Measurements from ENCODE around the gene MRPS34.

MRPS34 gene

DNA sequence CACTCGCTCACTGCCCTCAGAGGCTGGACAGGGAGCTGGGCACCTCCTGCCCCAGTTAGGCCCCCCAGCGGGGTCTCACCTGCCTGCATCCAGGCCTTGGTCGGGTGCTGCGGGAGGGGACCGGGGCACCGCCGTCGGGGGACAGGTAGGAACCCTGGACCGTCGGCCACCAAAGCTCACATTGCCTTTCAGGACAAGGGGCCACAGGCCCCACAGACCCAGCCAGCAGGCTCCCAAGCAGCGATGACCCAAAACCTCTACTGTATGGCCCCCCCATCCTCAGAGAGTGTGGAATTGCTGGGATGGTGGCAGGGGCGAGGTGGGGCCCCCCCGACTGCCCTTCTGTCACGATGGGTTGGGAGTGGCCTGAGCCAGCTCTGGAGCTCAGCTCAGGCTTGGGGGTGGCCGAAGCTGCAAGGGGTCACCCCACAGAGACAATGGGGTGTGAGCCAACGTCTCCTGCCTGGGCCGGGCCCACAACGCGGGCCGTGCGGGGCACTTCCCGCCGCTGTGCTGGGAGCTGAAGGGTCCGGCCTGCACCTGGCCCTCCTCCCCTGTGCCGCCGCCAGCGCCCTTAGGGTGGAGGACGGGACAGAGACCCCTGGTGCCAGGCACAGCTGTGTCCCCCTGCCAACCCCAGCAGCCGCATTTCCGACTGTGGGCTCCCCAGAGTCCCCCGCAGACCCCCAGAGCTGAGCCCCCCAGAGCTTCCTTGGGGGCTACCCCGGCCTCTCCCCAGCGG lies 20.1 kb upstream of the MRPS34 start:
- TF ChIP-seq, protein P1, sequence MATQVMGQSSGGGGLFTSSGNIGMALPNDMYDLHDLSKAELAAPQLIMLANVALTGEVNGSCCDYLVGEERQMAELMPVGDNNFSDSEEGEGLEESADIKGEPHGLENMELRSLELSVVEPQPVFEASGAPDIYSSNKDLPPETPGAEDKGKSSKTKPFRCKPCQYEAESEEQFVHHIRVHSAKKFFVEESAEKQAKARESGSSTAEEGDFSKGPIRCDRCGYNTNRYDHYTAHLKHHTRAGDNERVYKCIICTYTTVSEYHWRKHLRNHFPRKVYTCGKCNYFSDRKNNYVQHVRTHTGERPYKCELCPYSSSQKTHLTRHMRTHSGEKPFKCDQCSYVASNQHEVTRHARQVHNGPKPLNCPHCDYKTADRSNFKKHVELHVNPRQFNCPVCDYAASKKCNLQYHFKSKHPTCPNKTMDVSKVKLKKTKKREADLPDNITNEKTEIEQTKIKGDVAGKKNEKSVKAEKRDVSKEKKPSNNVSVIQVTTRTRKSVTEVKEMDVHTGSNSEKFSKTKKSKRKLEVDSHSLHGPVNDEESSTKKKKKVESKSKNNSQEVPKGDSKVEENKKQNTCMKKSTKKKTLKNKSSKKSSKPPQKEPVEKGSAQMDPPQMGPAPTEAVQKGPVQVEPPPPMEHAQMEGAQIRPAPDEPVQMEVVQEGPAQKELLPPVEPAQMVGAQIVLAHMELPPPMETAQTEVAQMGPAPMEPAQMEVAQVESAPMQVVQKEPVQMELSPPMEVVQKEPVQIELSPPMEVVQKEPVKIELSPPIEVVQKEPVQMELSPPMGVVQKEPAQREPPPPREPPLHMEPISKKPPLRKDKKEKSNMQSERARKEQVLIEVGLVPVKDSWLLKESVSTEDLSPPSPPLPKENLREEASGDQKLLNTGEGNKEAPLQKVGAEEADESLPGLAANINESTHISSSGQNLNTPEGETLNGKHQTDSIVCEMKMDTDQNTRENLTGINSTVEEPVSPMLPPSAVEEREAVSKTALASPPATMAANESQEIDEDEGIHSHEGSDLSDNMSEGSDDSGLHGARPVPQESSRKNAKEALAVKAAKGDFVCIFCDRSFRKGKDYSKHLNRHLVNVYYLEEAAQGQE (IDR thresholded peaks at IDR 0.05; ENCODE audit: insufficient read depth in 1 of 2, low read depth in 2 of 2, low read length in 2 of 2), result no peak
- no peak for TF ChIP-seq POLR2AphosphoS5 (IDR thresholded peaks at IDR 0.05; ENCODE audit: low read depth, low read length)
- TF ChIP-seq FOXP2 (optimal IDR thresholded peaks at IDR 0.05; ENCODE audit: borderline replicate concordance, extremely low read depth, extremely low read length, insufficient read depth), result no peak
- no peak for TF ChIP-seq TAF1 (IDR thresholded peaks at IDR 0.05; ENCODE audit: borderline replicate concordance, insufficient read depth, low read length)
- no peak for TF ChIP-seq SIN3A (IDR thresholded peaks at IDR 0.05; ENCODE audit: borderline replicate concordance, insufficient read depth, low read length)

DNA sequence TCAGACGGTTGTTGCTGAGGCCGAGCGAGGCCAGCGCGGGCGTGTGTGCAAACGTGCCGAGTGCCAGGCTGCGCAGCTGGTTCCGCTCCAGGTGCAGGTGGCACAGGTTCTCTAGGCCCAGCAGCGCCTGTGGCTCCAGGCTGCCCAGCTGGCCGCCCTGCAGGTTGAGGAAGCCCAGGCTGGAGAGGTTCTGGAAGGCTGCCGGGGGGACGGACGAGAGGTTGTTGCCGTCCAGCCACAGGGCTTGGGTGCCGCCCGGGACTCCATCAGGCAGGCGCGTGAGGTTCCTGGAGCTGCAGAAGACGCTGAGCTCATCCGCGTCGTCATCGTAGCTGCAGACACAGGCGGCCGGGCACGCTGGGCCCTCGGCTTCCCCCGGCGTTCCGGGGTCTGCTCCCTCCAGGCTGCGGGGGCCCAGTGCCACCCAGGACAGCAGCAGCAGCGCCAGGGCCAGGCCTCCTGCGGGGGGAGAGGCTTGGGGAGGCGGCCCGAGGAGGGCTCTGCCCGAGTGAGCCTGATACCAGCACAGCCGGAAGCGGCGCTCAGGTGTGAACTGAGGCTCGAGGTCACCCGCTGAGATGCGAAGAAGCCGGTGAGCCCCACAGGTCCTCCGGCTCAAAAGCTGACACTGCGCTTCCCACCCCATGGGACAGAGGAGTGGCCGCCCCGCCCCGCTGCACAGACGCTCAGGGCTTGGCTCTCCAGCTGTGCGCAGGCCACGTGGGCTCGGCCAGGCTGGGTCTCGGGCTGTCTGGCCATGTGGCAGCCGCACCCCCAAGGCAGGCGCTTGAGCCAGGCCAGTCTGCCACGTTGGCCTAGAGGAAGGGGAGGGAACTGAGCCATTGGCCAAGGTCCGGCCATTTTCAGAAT lies 19.2 kb upstream of the MRPS34 start:
- TF ChIP-seq TAF1 (IDR thresholded peaks at IDR 0.05; ENCODE audit: borderline replicate concordance, insufficient read depth, low read length) (no peak), FOXP2 (optimal IDR thresholded peaks at IDR 0.05; ENCODE audit: borderline replicate concordance, extremely low read depth, extremely low read length, insufficient read depth) (no peak), SIN3A (IDR thresholded peaks at IDR 0.05; ENCODE audit: borderline replicate concordance, insufficient read depth, low read length) (no peak), POLR2AphosphoS5 (IDR thresholded peaks at IDR 0.05; ENCODE audit: low read depth, low read length) (no peak)
- TF ChIP-seq, protein P1 (IDR thresholded peaks at IDR 0.05; ENCODE audit: insufficient read depth in 1 of 2, low read depth in 2 of 2, low read length in 2 of 2), result no peak

DNA sequence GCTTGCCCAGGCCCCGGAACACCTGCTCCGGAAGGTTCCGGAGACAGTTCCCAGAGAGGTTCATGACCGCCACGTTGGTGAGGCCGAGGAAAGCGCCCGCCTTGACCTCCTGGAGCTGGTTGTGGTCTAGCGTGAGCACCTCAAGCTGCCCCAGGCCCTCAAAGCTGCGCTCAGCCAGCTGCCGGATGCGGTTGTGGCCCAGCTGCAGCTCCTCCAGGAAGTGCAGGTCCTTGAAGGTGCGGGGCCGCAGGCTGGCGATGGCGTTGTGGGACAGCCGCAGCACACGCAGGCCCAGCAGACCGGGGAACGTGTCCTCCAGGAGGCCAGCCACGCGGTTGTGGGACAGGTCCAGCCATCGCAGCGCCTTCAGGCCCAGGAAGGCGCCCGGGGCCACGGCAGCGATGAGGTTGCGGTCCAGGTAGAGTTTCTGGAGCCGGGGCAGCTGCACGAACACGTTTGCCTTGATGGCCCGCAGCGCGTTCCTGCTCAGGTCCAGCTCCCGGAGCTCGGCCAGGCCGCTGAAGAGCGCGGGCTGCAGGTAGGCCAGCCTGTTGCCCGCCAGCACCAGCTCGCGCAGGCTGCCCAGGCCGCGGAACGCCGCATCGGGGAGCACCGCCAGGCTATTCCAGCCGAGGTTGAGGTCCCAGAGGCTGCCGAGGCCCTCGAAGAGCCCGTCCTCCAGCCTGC lies 18.5 kb upstream of the MRPS34 start:
- TF ChIP-seq, protein P1 (IDR thresholded peaks at IDR 0.05; ENCODE audit: insufficient read depth in 1 of 2, low read depth in 2 of 2, low read length in 2 of 2), result no peak
- no peak for TF ChIP-seq FOXP2 (optimal IDR thresholded peaks at IDR 0.05; ENCODE audit: borderline replicate concordance, extremely low read depth, extremely low read length, insufficient read depth)
- no peak for TF ChIP-seq TAF1 (IDR thresholded peaks at IDR 0.05; ENCODE audit: borderline replicate concordance, insufficient read depth, low read length)
- no peak for TF ChIP-seq POLR2AphosphoS5 (IDR thresholded peaks at IDR 0.05; ENCODE audit: low read depth, low read length)
- no peak for TF ChIP-seq SIN3A (IDR thresholded peaks at IDR 0.05; ENCODE audit: borderline replicate concordance, insufficient read depth, low read length)

DNA sequence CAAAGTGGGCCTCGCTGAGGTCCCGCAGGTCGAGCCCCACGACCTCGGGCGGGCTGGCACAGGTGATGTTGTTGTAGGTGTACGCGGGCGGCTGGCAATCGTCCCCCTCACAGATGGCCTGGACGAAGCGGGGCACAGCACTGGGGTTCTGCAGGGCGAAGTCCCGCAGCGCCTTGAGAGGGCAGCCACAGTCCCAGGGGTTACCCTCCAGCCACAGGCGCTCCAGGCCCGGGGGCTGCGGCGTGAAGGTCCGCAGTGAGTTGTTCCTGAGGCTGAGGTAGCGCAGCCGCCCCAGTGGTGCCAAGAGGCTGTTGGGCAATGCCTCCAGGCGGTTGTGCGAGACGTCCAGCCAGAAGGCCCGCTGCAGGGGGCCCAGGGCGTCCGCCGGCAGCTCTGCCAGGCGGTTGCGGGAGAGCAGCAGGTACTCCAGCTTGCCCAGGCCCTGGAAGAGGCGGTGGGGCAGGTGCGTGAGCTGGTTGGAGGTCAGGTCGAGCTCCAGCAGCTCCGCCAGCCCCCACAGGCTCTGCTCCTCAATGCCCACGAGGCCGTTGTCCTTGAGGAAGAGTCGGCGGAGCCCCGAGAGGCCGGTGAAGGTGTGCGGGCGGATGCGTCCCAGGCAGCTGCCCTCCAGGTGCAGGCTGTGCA lies 17.8 kb upstream of the MRPS34 start:
- TF ChIP-seq TAF1 (IDR thresholded peaks at IDR 0.05; ENCODE audit: borderline replicate concordance, insufficient read depth, low read length) (no peak), POLR2AphosphoS5 (IDR thresholded peaks at IDR 0.05; ENCODE audit: low read depth, low read length) (no peak), SIN3A (IDR thresholded peaks at IDR 0.05; ENCODE audit: borderline replicate concordance, insufficient read depth, low read length) (no peak), FOXP2 (optimal IDR thresholded peaks at IDR 0.05; ENCODE audit: borderline replicate concordance, extremely low read depth, extremely low read length, insufficient read depth) (no peak)
- TF ChIP-seq, protein P1 (IDR thresholded peaks at IDR 0.05; ENCODE audit: insufficient read depth in 1 of 2, low read depth in 2 of 2, low read length in 2 of 2), result no peak
